ENCODE measurements around the gene SLC29A3. TPM values are rescaled to one million over a fixed set of nuclear protein-coding genes. Genes with fewer than 3 reads are reported as not detected.

SLC29A3 gene
- polyA plus RNA-seq, 1 donor (not counting 4 experiments of a cell fraction or from before 2014, with no cell fraction given), result 0.52 TPM

DNA sequence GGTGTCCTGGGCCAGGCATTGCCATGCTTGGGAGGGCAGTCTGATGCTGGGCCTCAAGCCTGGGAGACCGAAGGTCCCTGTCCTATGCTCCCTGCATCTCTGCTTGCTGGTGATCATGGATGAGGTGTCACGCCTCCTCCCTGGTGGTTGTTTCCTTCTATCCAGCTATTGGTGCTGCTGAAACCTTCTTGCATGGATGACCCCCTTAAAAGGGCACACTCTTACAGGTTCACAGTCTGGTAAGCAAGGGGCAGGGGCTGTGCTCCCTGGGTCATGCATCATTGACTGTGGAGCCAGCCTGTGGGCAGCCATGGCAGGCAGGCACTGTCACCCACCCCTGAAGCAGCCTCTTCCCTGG, 36.8 kb upstream of the SLC29A3 start:
- Histone ChIP-seq H3K9ac (ENCODE audit: control insufficient read depth, extremely low read depth, insufficient read depth, low read length) (no peak overlapping the region), H3K36me3 (ENCODE audit: control insufficient read depth in 2 of 2, extremely low read depth in 1 of 2, insufficient read depth in 2 of 2, low read length in 2 of 2) (peaks cover 0 to under 1% of the 10 kb centered on the region in 2 experiments), H3K79me2 (ENCODE audit: control insufficient read depth, insufficient read depth, low read length) (no peaks in the 10 kb centered on the region), H3K9me3 (ENCODE audit: control insufficient read depth, low read depth, low read length) (no peaks in the 10 kb centered on the region), H3K27me3 (ENCODE audit: control insufficient read depth, extremely low read depth, insufficient read depth, low read length) (no peaks in the 10 kb centered on the region), H3K27ac (ENCODE audit: control insufficient read depth, insufficient read depth, low read length) (no peak overlapping the region), H3K4me3 (ENCODE audit: control insufficient read depth in 2 of 3, extremely low read depth in 1 of 3, insufficient read depth in 2 of 3, low read depth in 1 of 3, low read length in 3 of 3) (no peak overlapping the region), H2AFZ (ENCODE audit: control insufficient read depth, low read length) (no peak overlapping the region), H3K9me1 (ENCODE audit: control insufficient read depth, extremely low read depth, insufficient read depth, low read length) (no peaks in the 10 kb centered on the region), H3K4me1 (ENCODE audit: control insufficient read depth, extremely low read depth, insufficient read depth, low read length) (no peaks in the 10 kb centered on the region), H3K4me2 (ENCODE audit: control insufficient read depth, extremely low read depth, insufficient read depth, low read depth, low read length) (no peak overlapping the region), H4K20me1 (ENCODE audit: control insufficient read depth, extremely low read depth, insufficient read depth, low read length) (peaks cover 5% of the 10 kb centered on the region)
- FAIRE-seq (no peak), DNase-seq (ENCODE audit: low read depth, low spot score) (no peak)
- dilution Hi-C loops (cut with MboI; ENCODE audit: extremely low pct_ligation_motif_present, low sequenced_read_pairs), result no loop called here
- TF ChIP-seq, protein P1, sequence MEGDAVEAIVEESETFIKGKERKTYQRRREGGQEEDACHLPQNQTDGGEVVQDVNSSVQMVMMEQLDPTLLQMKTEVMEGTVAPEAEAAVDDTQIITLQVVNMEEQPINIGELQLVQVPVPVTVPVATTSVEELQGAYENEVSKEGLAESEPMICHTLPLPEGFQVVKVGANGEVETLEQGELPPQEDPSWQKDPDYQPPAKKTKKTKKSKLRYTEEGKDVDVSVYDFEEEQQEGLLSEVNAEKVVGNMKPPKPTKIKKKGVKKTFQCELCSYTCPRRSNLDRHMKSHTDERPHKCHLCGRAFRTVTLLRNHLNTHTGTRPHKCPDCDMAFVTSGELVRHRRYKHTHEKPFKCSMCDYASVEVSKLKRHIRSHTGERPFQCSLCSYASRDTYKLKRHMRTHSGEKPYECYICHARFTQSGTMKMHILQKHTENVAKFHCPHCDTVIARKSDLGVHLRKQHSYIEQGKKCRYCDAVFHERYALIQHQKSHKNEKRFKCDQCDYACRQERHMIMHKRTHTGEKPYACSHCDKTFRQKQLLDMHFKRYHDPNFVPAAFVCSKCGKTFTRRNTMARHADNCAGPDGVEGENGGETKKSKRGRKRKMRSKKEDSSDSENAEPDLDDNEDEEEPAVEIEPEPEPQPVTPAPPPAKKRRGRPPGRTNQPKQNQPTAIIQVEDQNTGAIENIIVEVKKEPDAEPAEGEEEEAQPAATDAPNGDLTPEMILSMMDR (optimal IDR thresholded peaks at IDR 0.05 in 1 of 3, IDR thresholded peaks at IDR 0.05 in 1 of 3, conservative IDR thresholded peaks at IDR 0.05 in 1 of 3; ENCODE audit: extremely low read depth in 1 of 3, insufficient read depth in 2 of 3, low read length in 3 of 3), result no peak
- no peak for TF ChIP-seq EZH2 (IDR thresholded peaks at IDR 0.05; ENCODE audit: low read length)

DNA sequence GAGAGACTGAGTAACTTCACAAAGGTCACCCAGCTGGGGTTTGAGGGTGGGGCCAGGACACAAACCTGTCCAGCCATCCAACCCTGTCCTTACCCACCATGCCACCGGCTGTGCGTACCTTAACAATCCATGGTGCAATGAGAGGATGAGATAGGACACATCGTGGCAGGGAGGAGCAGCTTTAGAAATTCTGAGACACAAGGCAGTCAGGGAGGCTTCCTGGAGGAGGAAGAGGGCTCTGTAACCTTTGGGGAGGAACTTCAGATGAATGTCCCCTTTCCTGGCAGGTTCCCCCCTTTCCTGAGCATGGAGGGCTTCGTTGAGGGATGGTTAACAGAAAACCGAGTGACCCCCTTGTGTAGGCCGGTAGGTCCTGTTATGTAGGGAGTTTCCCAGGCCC, 35.6 kb upstream of the SLC29A3 start:
- H3K27ac ChIP-seq (ENCODE audit: control insufficient read depth, insufficient read depth, low read length), result no peak overlapping the region
- no peak overlapping the region for H3K9ac ChIP-seq (ENCODE audit: control insufficient read depth, extremely low read depth, insufficient read depth, low read length)
- TF ChIP-seq, protein P1 (optimal IDR thresholded peaks at IDR 0.05 in 1 of 3, IDR thresholded peaks at IDR 0.05 in 1 of 3, conservative IDR thresholded peaks at IDR 0.05 in 1 of 3; ENCODE audit: extremely low read depth in 1 of 3, insufficient read depth in 2 of 3, low read length in 3 of 3), result no peak
- TF ChIP-seq EZH2 (IDR thresholded peaks at IDR 0.05; ENCODE audit: low read length), result no peak
- H3K79me2 ChIP-seq (ENCODE audit: control insufficient read depth, insufficient read depth, low read length), result no peaks in the 10 kb centered on the region
- H3K4me2 ChIP-seq (ENCODE audit: control insufficient read depth, extremely low read depth, insufficient read depth, low read depth, low read length), result no peak overlapping the region
- dilution Hi-C loops (cut with MboI; ENCODE audit: extremely low pct_ligation_motif_present, low sequenced_read_pairs), result no loop called here
- no peak overlapping the region for H2AFZ ChIP-seq (ENCODE audit: control insufficient read depth, low read length)
- H3K9me1 ChIP-seq (ENCODE audit: control insufficient read depth, extremely low read depth, insufficient read depth, low read length), result no peaks in the 10 kb centered on the region
- H3K27me3 ChIP-seq (ENCODE audit: control insufficient read depth, extremely low read depth, insufficient read depth, low read length), result no peaks in the 10 kb centered on the region
- peaks cover 0 to 2% of the 10 kb centered on the region in 2 experiments for H3K36me3 ChIP-seq (ENCODE audit: control insufficient read depth in 2 of 2, extremely low read depth in 1 of 2, insufficient read depth in 2 of 2, low read length in 2 of 2)
- FAIRE-seq (no peak), DNase-seq (ENCODE audit: low read depth, low spot score) (no peak)
- H4K20me1 ChIP-seq (ENCODE audit: control insufficient read depth, extremely low read depth, insufficient read depth, low read length), result peaks cover 5% of the 10 kb centered on the region
- H3K4me3 ChIP-seq (ENCODE audit: control insufficient read depth in 2 of 3, extremely low read depth in 1 of 3, insufficient read depth in 2 of 3, low read depth in 1 of 3, low read length in 3 of 3), result no peak overlapping the region
- no peaks in the 10 kb centered on the region for H3K9me3 ChIP-seq (ENCODE audit: control insufficient read depth, low read depth, low read length)
- no peaks in the 10 kb centered on the region for H3K4me1 ChIP-seq (ENCODE audit: control insufficient read depth, extremely low read depth, insufficient read depth, low read length)
